ENCODE data around the gene CDK5.

- TF ChIP-seq CTCF (optimal IDR thresholded peaks at IDR 0.05 in 1 of 3, IDR thresholded peaks at IDR 0.05 in 1 of 3, conservative IDR thresholded peaks at IDR 0.05 in 1 of 3; ENCODE audit: extremely low read depth in 1 of 3, insufficient read depth in 2 of 3, low read length in 3 of 3) (no peak), EZH2 (IDR thresholded peaks at IDR 0.05; ENCODE audit: low read length) (no peak)
Measured at GRCh38 chr7:151082141-151083070, 24.7 kb upstream of the CDK5 start.

Data from keratinocyte (primary cell).